GM11168 (cell line): ENCODE results near the gene EGLN3.

Source experiments
- in situ Hi-C: fragments of 300-500 bp; cut with MboI; formaldehyde crosslinking; loops from one replicate; pipeline ENCODE4 v1.12.0; 2022; ENCODE audit warnings: low sequenced_read_pairs; ENCODE audit not compliant: unreplicated experiment

EGLN3 gene

GRCh38 chr14:33916663-33917565, 34.0 kb downstream of the EGLN3 start:
- in situ Hi-C loops = no loop called here

DNA sequence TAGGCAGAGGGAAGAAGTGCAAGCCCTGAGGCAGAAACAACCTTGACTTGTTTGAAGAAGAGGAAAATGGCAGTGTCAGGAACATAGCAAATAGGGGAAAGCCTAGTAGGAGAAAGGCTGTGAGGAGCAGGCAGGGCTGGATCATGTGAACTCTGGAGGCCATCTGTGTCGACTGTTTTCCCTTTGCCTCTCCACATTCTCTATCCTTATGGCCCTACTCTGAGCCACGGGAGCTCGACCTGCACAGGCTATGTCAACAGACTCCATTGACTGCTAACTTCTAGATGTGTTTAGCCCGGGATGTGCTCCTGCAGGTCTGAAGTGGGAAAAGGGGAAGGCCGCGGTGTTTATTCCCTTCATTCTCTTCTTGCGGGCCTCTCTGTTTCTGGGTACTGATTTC, 35.2 kb downstream of the EGLN3 start:
- in situ Hi-C loops = no loop called here

DNA sequence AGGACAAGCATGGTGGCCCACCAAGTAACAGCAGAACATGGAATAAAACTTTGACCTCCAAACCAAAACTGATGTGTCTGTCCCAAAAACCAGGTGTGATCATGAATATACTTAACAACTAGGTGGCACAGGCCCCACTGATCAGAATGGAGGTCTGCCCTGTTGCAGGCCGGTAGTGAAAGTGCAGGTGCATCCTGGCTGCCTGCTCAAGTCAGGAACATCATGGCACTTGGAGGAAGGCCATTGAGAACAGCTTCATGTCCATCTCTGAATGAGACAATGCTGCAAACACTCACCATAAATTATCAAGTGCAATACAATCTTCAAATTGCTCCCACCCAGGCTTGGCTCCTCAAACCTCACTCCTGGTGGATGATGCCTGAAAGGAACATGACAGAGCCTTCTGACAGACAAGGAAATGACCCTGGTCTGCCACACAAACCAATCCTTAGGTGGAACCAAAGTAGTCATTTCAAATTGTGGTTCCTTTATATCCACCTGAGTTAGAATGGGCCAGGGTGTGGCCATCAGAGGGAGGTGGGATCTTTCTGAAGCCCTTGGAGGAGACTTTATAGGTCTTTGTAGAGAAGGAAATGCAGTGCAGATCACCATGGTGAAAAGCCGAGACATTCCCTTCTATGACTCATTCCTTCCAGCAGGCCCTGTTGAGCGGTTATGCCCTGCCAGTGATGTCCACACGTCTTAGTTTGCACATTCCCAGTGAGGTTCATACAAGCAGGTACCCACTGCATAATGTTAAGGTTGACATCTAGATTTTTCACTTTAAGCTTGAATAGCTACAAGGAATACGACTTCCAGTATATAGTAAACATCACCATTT, 36.0 kb downstream of the EGLN3 start:
- in situ Hi-C loops = no loop called here

DNA sequence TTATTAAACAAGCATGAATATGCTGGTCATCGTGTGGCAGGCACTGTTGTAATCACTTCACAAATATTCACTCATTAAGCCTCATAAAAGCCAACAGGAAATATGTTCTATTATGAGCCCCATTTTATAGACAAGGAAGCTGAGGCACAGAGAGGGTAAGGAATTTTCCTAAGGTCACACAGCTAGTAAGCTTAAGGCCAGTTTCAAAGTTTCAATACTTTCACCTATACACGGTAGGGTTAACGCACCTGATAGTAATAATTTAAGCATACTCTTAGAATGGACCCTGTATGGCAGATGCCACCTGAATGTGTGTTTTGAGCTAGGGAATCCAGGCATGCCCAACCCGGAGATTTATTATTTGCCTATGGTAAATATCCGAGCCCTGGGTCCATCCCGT, 39.8 kb downstream of the EGLN3 start:
- in situ Hi-C loops = no loop called here

DNA sequence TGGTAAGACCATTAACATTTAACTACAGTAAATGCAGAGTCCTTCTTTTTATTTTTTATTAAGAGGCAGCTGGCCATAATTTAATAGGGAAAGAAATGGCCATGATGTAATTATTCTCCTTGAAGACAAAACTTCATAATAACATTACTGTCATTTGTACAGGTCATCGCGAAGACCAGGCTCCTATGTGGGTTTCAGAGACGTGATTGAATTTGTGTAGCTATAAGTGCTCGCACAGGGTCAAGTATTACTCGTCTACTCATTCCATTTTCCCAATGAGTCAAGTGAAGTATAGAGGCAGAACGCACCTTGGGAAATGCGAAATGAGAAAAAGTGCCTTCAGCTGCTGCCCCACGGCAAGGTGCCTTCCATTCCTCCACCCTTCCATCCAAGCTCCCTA, 40.4 kb downstream of the EGLN3 start:
- in situ Hi-C loops = no loop called here

- in situ Hi-C loops = no loop called here
These were observed 41.3 kb downstream of the EGLN3 start for GRCh38 chr14:33909380-33910084.

- in situ Hi-C loops = no loop called here
These were observed 42.2 kb downstream of the EGLN3 start for GRCh38 chr14:33908540-33909223.

- in situ Hi-C loops = no loop called here
These were observed 43.9 kb downstream of the EGLN3 start for GRCh38 chr14:33906968-33907367.

GRCh38 chr14:33904609-33905008, 46.3 kb downstream of the EGLN3 start:
- in situ Hi-C loops = no loop called here

DNA sequence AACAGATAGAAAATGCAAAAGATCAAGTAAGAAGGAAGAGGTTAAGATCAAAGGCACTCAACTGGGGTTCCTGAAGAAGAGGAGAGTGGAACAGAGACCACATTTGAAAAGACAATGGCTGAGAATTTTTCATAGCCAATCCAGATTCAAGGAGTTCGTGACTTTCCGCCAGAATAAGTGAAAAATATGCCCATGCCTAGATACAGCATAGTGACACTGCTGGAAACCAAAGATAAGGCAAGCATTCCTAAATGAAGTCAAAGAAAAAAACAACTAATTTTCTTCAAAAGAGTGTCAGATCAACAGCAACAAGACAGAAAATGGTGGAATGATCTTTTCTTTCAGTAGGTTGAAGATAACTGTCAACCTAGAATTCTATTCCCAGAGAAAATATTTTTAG, 47.5 kb downstream of the EGLN3 start:
- in situ Hi-C loops = no loop called here

DNA sequence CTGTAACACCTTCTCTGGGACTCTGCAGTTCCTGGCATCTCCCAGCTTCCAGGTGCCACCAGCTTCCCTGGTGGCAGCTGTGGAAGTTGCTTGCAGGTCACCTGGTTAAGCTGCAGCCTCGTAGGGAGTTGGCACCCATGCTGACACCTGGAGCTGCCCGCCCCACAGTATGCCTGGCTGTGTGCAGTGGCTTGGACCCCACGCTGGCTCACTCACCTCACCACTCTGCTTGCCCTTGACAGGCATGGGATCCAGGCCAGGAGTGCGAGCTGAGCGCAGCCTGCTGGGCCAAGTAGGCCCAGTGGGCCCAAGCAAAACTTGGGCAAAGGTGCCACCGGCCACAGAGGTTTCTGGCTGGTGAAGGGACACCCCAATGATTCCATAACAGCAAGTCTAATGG, 48.5 kb downstream of the EGLN3 start:
- in situ Hi-C loops = no loop called here

GRCh38 chr14:33901426-33902155, 49.3 kb downstream of the EGLN3 start:
- in situ Hi-C loops = no loop called here

GRCh38 chr14:33900706-33901105, 50.2 kb downstream of the EGLN3 start:
- in situ Hi-C loops = no loop called here

GRCh38 chr14:33899723-33900341, 51.0 kb downstream of the EGLN3 start:
- in situ Hi-C loops = no loop called here

- in situ Hi-C loops = no loop called here
These were observed 52.9 kb downstream of the EGLN3 start for GRCh38 chr14:33897878-33898535.

DNA sequence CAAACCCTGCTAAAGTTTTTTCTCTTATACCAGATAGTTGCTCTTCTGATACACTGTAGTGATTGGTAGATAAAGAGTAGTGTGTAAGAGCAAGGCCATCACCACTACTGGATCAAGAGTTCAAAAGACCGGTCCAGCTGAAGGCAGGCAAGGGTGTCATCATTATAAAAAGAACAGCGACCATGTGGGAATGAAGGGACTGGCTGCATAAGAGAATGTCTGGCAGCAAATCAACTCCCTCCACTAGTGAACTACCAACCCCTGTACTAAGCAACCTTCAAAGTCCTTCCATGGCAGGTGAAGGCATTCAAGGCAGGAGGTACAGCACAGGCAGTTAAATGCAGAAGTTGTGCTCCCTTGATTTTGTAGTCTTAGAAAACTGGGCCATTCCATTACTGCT, 53.5 kb downstream of the EGLN3 start:
- in situ Hi-C loops = no loop called here

DNA sequence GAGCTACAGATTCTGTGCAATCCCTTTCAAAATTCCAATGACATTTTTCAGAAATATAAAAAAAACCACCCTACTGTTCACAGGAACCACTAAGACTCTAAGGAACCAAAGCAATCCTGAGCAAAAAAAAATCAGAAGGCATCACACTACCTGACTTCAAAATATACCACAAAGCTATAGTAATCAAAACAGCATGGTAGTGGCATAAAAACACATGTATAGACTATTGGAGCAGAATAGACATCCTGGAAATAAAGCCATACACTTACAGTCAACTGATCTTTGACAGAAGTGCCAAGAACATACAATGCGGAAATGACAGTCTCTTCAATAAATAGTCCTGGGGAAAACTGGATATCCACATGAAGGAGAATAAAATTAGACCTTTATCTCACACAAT, 56.5 kb downstream of the EGLN3 start:
- in situ Hi-C loops = no loop called here

- in situ Hi-C loops = no loop called here
These were observed 59.2 kb downstream of the EGLN3 start for GRCh38 chr14:33891700-33892099.

DNA sequence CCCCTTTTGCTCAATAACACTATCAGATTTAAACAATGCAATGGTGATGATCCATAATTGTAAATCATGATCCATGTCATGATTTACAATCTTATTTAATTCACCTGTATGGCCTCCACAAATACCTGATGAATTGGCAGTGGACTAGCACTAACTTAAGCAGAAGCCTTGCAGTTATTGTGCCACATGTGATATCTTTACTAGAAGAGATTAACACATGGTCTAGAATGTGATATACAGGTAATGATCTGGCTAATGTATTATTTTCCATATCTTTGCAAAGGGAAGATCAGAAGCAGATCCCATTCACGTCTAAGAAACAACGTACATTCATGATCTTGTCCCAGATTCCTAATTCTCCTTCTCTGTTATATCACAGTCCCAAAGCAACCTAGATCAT, 66.0 kb downstream of the EGLN3 start:
- in situ Hi-C loops = no loop called here
